GM12878 (cell line): ENCODE measurements around the gene FGF12.

Source experiments
- DPF2 ChIP-seq: fragments of 450-650 bp; IDR thresholded peaks from 2 replicates; pipeline ENCODE4 v1.6.1; 2017; ENCODE audit warnings: mild to moderate bottlenecking
- EP300 ChIP-seq, 2 experiments: fragments of 150-350 bp in 1 of 2; IDR thresholded peaks; 2 replicates each; pipeline ENCODE4 v1.6.1; 2011 to 2012; ENCODE audit warnings: low read depth in 2 of 2, low read length in 2 of 2, borderline replicate concordance in 1 of 2, improper control_type of control experiment in 1 of 2, inconsistent platforms in 1 of 2; ENCODE audit not compliant: control insufficient read depth in 1 of 2
- EZH2 ChIP-seq: IDR thresholded peaks from 2 replicates; pipeline ENCODE4 v1.6.1; 2012; ENCODE audit warnings: low read depth, mild to moderate bottlenecking, control low read depth, inconsistent platforms, low read length, borderline replicate concordance; ENCODE audit not compliant: control insufficient read depth
- POLR2A ChIP-seq: IDR thresholded peaks from 2 replicates; pipeline ENCODE4 v1.6.1; 2011; ENCODE audit warnings: low read depth, mild to moderate bottlenecking, low read length
- POLR2AphosphoS5 ChIP-seq: IDR thresholded peaks from 2 replicates; pipeline ENCODE4 v1.6.1; 2011; ENCODE audit warnings: mild to moderate bottlenecking, low read length, inconsistent platforms
- POU2F2 ChIP-seq: IDR thresholded peaks from 3 replicates; pipeline ENCODE4 v1.6.1; 2011; ENCODE audit warnings: low read depth, mild to moderate bottlenecking, low read length, borderline replicate concordance
- TF ChIP-seq, protein P1 (sequence below), 3 experiments: IDR thresholded peaks in 2 of 3; conservative IDR thresholded peaks in 1 of 3; 2 replicates each; pipeline ENCODE4 v1.5.1; 2011; ENCODE audit warnings: low read depth in 3 of 3, low read length in 3 of 3, mild to moderate bottlenecking in 3 of 3, control low read depth in 2 of 3, moderate library complexity in 2 of 3, inconsistent platforms in 1 of 3, mixed read lengths in 1 of 3; ENCODE audit not compliant: control insufficient read depth in 2 of 3, insufficient read depth in 1 of 3; ENCODE audit errors: extremely low read depth in 1 of 3

DNA sequence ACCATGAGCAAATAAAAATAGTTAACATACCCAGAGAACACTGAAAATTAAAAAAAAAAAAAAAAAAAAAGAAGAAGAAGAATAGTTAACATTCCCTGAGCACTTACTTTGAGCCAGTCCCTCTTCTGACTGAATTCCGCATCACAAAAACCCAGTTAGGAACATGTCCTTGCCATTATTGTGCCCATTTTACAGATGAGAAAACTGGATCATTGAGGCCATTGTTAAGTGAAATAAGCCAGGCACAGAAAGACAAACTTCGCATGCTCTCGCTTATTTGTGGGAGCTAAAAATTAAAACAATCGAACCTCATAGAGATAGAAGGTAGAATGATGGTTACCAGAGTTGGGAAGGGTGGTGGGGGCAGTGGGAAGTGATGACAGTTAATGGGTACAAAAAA, 119.5 kb downstream of the FGF12 start:
- TF ChIP-seq EP300 (IDR thresholded peaks at IDR 0.05; ENCODE audit: borderline replicate concordance in 1 of 2, control insufficient read depth in 1 of 2, low read depth in 2 of 2, low read length in 2 of 2) (no peak), POLR2AphosphoS5 (no peak), DPF2 (no peak), POU2F2 (no peak), POLR2A (no peak), EZH2 (no peak)
- TF ChIP-seq, protein P1, sequence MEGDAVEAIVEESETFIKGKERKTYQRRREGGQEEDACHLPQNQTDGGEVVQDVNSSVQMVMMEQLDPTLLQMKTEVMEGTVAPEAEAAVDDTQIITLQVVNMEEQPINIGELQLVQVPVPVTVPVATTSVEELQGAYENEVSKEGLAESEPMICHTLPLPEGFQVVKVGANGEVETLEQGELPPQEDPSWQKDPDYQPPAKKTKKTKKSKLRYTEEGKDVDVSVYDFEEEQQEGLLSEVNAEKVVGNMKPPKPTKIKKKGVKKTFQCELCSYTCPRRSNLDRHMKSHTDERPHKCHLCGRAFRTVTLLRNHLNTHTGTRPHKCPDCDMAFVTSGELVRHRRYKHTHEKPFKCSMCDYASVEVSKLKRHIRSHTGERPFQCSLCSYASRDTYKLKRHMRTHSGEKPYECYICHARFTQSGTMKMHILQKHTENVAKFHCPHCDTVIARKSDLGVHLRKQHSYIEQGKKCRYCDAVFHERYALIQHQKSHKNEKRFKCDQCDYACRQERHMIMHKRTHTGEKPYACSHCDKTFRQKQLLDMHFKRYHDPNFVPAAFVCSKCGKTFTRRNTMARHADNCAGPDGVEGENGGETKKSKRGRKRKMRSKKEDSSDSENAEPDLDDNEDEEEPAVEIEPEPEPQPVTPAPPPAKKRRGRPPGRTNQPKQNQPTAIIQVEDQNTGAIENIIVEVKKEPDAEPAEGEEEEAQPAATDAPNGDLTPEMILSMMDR (IDR thresholded peaks at IDR 0.05 in 2 of 3, conservative IDR thresholded peaks at IDR 0.05 in 1 of 3; ENCODE audit: control insufficient read depth in 2 of 3, extremely low read depth in 1 of 3, insufficient read depth in 1 of 3, low read depth in 3 of 3, low read length in 3 of 3), result no peak
